Measurements from ENCODE around the gene TYK2.
"Not testable (repeated sequence)": the region's sequence is repeated elsewhere in the genome, so short reads cannot be mapped to it uniquely, and the experiment has no call there.

The TYK2 gene

GRCh38 chr19:10372690-10373089 is 7.7 kb downstream of the TYK2 start:
- no peak for DNase-seq (ENCODE audit: low read depth)

- no peak for DNase-seq (ENCODE audit: low read depth)
Measured at GRCh38 chr19:10368101-10368803, 12.1 kb downstream of the TYK2 start.

GRCh38 chr19:10366950-10367512 is 13.3 kb downstream of the TYK2 start:
- DNase-seq (ENCODE audit: low read depth), result not testable (repeated sequence)

- DNase-seq (ENCODE audit: low read depth), result no peak
Measured at GRCh38 chr19:10365518-10365917, 14.9 kb downstream of the TYK2 start.

- DNase-seq (ENCODE audit: low read depth), result no peak
Measured at GRCh38 chr19:10364644-10365043, 15.7 kb downstream of the TYK2 start.

GRCh38 chr19:10363789-10364281 is 16.5 kb downstream of the TYK2 start:
- DNase-seq (ENCODE audit: low read depth), result no peak

GRCh38 chr19:10362259-10362658 is 18.1 kb downstream of the TYK2 start:
- DNase-seq (ENCODE audit: low read depth), result no peak

- DNase-seq (ENCODE audit: low read depth), result no peak
Measured at GRCh38 chr19:10361569-10362011, 18.8 kb downstream of the TYK2 start.

GRCh38 chr19:10356431-10356830 is 23.9 kb downstream of the TYK2 start:
- no peak for DNase-seq (ENCODE audit: low read depth)

GRCh38 chr19:10353793-10354391 is 26.5 kb downstream of the TYK2 start:
- DNase-seq (ENCODE audit: low read depth), result no peak

GRCh38 chr19:10352764-10353671 is 27.4 kb downstream of the TYK2 start:
- no peak for DNase-seq (ENCODE audit: low read depth)

- DNase-seq (ENCODE audit: low read depth), result no peak
Measured at GRCh38 chr19:10346509-10346908, 33.9 kb downstream of the TYK2 start.

- DNase-seq (ENCODE audit: low read depth), result no peak
Measured at GRCh38 chr19:10344780-10345179, 35.6 kb downstream of the TYK2 start.

- no peak for DNase-seq (ENCODE audit: low read depth)
Measured at GRCh38 chr19:10343495-10343894, 36.9 kb downstream of the TYK2 start.

GRCh38 chr19:10339977-10340376 is 40.4 kb downstream of the TYK2 start:
- no peak for DNase-seq (ENCODE audit: low read depth)

GRCh38 chr19:10339380-10339960 is 40.9 kb downstream of the TYK2 start, which contains the start of gene ICAM3:
ICAM3 (minus strand) TSS chr19:10339624; CDS start chr19:10339614, 10 bp downstream.
- DNase-seq (ENCODE audit: low read depth), result no peak

GRCh38 chr19:10338940-10339339 is 41.4 kb downstream of the TYK2 start:
- DNase-seq (ENCODE audit: low read depth), result no peak

- DNase-seq (ENCODE audit: low read depth), result not testable (repeated sequence)
Measured at GRCh38 chr19:10336725-10337124, 43.6 kb downstream of the TYK2 start.

GRCh38 chr19:10335352-10335985 is 44.9 kb downstream of the TYK2 start:
- no peak for DNase-seq (ENCODE audit: low read depth)

GRCh38 chr19:10334588-10335351 is 45.6 kb downstream of the TYK2 start:
- DNase-seq (ENCODE audit: low read depth), result peak; percentile 85

All from HS-27A (cell line).